Keratinocyte (primary cell): ENCODE results near the gene TEX19. TPM values are rescaled to one million over a fixed set of nuclear protein-coding genes. Genes with fewer than 3 reads are reported as not detected.

Experiments used
- DNase-seq: peaks from one replicate; pipeline ENCODE4 v3.0.0-alpha.2; 2011; ENCODE audit warnings: low read depth, missing footprints, low spot score
- FAIRE-seq: peaks from 2 replicates; lab custom pipeline; 2011; peaks lifted over from hg19 to GRCh38; lab: Jason Lieb, UNC
- H2AFZ ChIP-seq: 2 replicates; pipeline ENCODE4 v1.6.0; 2012; ENCODE audit warnings: low read length, control low read depth, inconsistent platforms; ENCODE audit not compliant: control insufficient read depth
- H3K27ac ChIP-seq: 2 replicates; pipeline ENCODE4 v1.5.1; 2011; ENCODE audit warnings: low read length; ENCODE audit not compliant: control insufficient read depth, insufficient read depth
- H3K27me3 ChIP-seq: 3 replicates; pipeline ENCODE4 v1.6.0; 2011; ENCODE audit warnings: low read length; ENCODE audit not compliant: control insufficient read depth, insufficient read depth; ENCODE audit errors: extremely low read depth
- H3K36me3 ChIP-seq, 2 experiments: 2 replicates in 1 of 2; 3 replicates in 1 of 2; pipeline ENCODE4 v1.5.1; 2011; ENCODE audit warnings: low read length in 2 of 2, mild to moderate bottlenecking in 1 of 2; ENCODE audit not compliant: control insufficient read depth in 2 of 2, insufficient read depth in 2 of 2; ENCODE audit errors: extremely low read depth in 1 of 2
- H3K4me1 ChIP-seq: 3 replicates; pipeline ENCODE4 v1.5.1; 2011; ENCODE audit warnings: low read length; ENCODE audit not compliant: control insufficient read depth, insufficient read depth; ENCODE audit errors: extremely low read depth
- H3K4me2 ChIP-seq: 3 replicates; pipeline ENCODE4 v1.6.0; 2011; ENCODE audit warnings: low read depth, low read length; ENCODE audit not compliant: control insufficient read depth, insufficient read depth; ENCODE audit errors: extremely low read depth
- H3K4me3 ChIP-seq, 3 experiments: fragments of 200-600 bp in 1 of 3; sonication (generic) in 1 of 3; 2 replicates in 2 of 3; 3 replicates in 1 of 3; pipeline ENCODE4 v1.5.1; 2011 to 2016; ENCODE audit warnings: low read length in 3 of 3, mild to moderate bottlenecking in 3 of 3, control low read depth in 2 of 3, inconsistent platforms in 1 of 3, low read depth in 1 of 3, mixed read lengths in 1 of 3, mixed run types in 1 of 3, moderate library complexity in 1 of 3; ENCODE audit not compliant: control insufficient read depth in 2 of 3, insufficient read depth in 2 of 3; ENCODE audit errors: extremely low read depth in 1 of 3
- H3K79me2 ChIP-seq: 2 replicates; pipeline ENCODE4 v1.6.0; 2012; ENCODE audit warnings: low read length; ENCODE audit not compliant: control insufficient read depth, insufficient read depth
- H3K9ac ChIP-seq: 3 replicates; pipeline ENCODE4 v1.6.0; 2011; ENCODE audit warnings: low read length; ENCODE audit not compliant: control insufficient read depth, insufficient read depth; ENCODE audit errors: extremely low read depth
- H3K9me1 ChIP-seq: 3 replicates; pipeline ENCODE4 v1.6.0; 2011; ENCODE audit warnings: low read length; ENCODE audit not compliant: control insufficient read depth, insufficient read depth; ENCODE audit errors: extremely low read depth
- H3K9me3 ChIP-seq: 2 replicates; pipeline ENCODE4 v1.5.1; 2012; ENCODE audit warnings: low read depth, low read length; ENCODE audit not compliant: control insufficient read depth
- H4K20me1 ChIP-seq: 3 replicates; pipeline ENCODE4 v1.6.0; 2011; ENCODE audit warnings: low read length; ENCODE audit not compliant: control insufficient read depth, insufficient read depth; ENCODE audit errors: extremely low read depth
- CTCF ChIP-seq, 3 experiments: IDR thresholded peaks in 1 of 3; conservative IDR thresholded peaks in 1 of 3; optimal IDR thresholded peaks in 1 of 3; 2 replicates in 2 of 3; 3 replicates in 1 of 3; pipeline versions ENCODE3 to v1.5.1; 2011; ENCODE audit warnings: low read length in 3 of 3, mild to moderate bottlenecking in 3 of 3, moderate library complexity in 2 of 3, control low read depth in 1 of 3, inconsistent platforms in 1 of 3; ENCODE audit not compliant: insufficient read depth in 2 of 3; ENCODE audit errors: extremely low read depth in 1 of 3
- EZH2 ChIP-seq: IDR thresholded peaks from one replicate; pipeline ENCODE4 v1.6.1; 2012; ENCODE audit warnings: inconsistent platforms, mild to moderate bottlenecking, low read length, moderate library complexity
- dilution Hi-C: fragments of 300-500 bp; cut with MboI; formaldehyde crosslinking; loops from one replicate; pipeline ENCODE4 v1.7.0; 2020; ENCODE audit warnings: low sequenced_read_pairs; ENCODE audit not compliant: extremely low pct_ligation_motif_present
- polyA plus RNA-seq, 5 experiments: library from polyadenylated mRNA; depleted of rRNA in 3 of 5; stranded (reverse) in 3 of 5; stranded (forward) in 1 of 5; unstranded in 1 of 5; fragments of >200 nt; gene quantifications; 1 replicate in 1 of 5; 2 replicates in 3 of 5; 3 replicates in 1 of 5; pipeline versions ENCODE4 v1.2.1 to v1.2.3, GENCODE V29; 2011 to 2012; ENCODE audit warnings: missing spikeins in 2 of 5, low read depth in 1 of 5, low replicate concordance in 1 of 5

TEX19 gene
- polyA plus RNA-seq, 1 donor (not counting 4 experiments of a cell fraction or from before 2014, with no cell fraction given): not detected

DNA sequence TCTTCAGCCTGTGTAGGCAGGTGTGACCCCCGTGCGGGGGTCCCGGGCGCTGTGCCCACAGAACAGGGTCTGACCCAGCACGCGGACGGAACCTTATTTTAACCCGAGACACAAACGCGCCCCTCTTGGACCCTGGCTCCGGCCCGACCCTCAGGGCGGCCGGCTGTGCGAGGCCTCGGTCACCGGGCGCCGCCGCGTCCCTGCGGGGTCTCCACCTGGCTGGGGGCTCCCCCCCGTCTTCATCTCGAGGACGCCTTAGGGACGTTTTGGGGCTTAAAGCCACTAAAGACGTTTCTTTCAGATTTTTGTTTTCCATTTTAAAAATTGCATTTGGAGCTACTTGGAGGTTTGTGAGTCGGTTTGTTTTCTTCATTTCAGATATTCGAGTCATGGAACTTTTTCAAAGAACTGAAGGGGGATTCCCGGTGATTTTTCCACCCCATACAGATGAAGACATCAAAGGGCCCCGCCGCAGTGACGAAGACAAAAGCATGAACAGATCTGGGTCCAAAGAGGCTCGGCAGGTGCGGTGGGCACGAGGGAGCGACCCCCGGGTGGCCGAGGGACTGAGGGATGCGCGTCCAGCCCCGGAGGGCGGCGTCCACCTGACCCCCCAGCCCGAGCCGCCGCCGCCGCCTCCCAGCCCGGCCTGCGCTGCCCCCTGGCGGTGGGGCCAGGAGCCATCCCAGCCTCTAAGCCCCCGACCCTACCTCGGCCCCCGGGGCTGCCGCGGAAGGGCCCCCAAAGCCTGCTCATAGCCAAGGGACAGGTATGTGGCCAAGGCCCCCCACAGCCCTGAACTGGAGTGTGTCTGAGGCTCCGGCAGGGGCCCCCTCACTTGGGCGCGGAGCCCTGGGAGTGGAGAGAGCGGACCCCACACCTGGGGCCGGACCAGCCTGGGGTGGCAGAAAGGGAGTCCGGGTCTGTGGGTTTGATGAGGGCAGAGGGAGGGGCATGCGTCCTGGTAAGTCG is 37.8 kb upstream of the TEX19 start:
- Histone ChIP-seq H3K36me3 (no peaks in the 10 kb centered on the region), H3K9me3 (peaks cover 15% of the 10 kb centered on the region), H3K27ac (no peak overlapping the region), H3K27me3 (peaks cover 29% of the 10 kb centered on the region), H3K4me1 (peaks cover 9% of the 10 kb centered on the region), H3K4me2 (no peak overlapping the region), H3K4me3 (no peak overlapping the region), H2AFZ (no peak overlapping the region), H3K9me1 (peaks cover 2% of the 10 kb centered on the region), H3K79me2 (no peaks in the 10 kb centered on the region), H3K9ac (no peak overlapping the region), H4K20me1 (peaks cover 3% of the 10 kb centered on the region)
- FAIRE-seq: no peak
- dilution Hi-C loops: no loop called here
- TF ChIP-seq CTCF (optimal IDR thresholded peaks at IDR 0.05 in 1 of 3, IDR thresholded peaks at IDR 0.05 in 1 of 3, conservative IDR thresholded peaks at IDR 0.05 in 1 of 3; ENCODE audit: extremely low read depth in 1 of 3, insufficient read depth in 2 of 3, low read length in 3 of 3) (peak; percentile 47 to 82 (median 76)), EZH2 (no peak)
- no peak for DNase-seq

GRCh38 chr17:82321947-82322466 is 37.0 kb upstream of the TEX19 start:
- no peak overlapping the region for H3K4me2 ChIP-seq
- no peak overlapping the region for H2AFZ ChIP-seq
- peaks cover 22% of the 10 kb centered on the region for H3K27me3 ChIP-seq
- H3K79me2 ChIP-seq: no peaks in the 10 kb centered on the region
- FAIRE-seq: no peak
- no peak for DNase-seq
- TF ChIP-seq EZH2 (no peak), CTCF (optimal IDR thresholded peaks at IDR 0.05 in 1 of 3, IDR thresholded peaks at IDR 0.05 in 1 of 3, conservative IDR thresholded peaks at IDR 0.05 in 1 of 3; ENCODE audit: extremely low read depth in 1 of 3, insufficient read depth in 2 of 3, low read length in 3 of 3) (no peak)
- H3K9ac ChIP-seq: no peak overlapping the region
- H3K36me3 ChIP-seq: no peaks in the 10 kb centered on the region
- peaks cover 2% of the 10 kb centered on the region for H3K9me1 ChIP-seq
- peaks cover 3% of the 10 kb centered on the region for H4K20me1 ChIP-seq
- dilution Hi-C loops: no loop called here
- peaks cover 9% of the 10 kb centered on the region for H3K4me1 ChIP-seq
- H3K9me3 ChIP-seq: peaks cover 15% of the 10 kb centered on the region
- no peak overlapping the region for H3K4me3 ChIP-seq
- no peak overlapping the region for H3K27ac ChIP-seq
